GM12874 (cell line): ENCODE measurements around the gene RPTOR.

Experiments
- TF ChIP-seq, protein P1 (sequence below): IDR thresholded peaks from 2 replicates; pipeline ENCODE4 v1.5.1; 2011; ENCODE audit warnings: low read depth, mild to moderate bottlenecking, control low read depth, low read length, moderate library complexity; ENCODE audit not compliant: insufficient read depth

RPTOR gene

DNA sequence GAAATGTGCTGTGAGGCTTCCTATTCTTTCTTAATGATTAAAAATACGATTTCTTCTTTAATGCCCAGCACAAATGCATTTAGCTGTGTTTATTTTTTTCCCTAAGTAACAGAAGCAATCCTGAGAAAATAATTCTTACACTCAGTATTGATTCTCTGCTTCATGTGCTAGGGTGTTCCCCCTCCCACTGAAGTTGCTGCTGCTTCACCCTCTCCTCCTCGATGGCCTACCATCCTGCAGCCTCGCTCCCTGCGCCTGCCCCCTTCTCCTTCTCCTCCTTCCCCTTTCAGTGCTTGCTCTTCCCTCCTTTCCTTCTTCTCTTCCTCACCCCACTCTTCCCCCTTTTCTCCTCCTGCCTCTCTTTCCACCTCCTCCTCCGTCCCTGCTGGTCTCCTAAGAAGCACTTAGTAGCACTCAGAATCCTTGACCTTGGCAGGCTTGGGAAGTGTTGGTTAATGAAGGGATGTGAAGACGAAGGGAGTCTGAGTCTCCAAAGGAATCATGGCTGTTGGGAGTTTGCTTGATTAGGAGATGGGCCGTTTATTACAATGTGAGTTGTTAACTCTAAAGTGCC is 119.7 kb downstream of the RPTOR start:
- TF ChIP-seq, protein P1, sequence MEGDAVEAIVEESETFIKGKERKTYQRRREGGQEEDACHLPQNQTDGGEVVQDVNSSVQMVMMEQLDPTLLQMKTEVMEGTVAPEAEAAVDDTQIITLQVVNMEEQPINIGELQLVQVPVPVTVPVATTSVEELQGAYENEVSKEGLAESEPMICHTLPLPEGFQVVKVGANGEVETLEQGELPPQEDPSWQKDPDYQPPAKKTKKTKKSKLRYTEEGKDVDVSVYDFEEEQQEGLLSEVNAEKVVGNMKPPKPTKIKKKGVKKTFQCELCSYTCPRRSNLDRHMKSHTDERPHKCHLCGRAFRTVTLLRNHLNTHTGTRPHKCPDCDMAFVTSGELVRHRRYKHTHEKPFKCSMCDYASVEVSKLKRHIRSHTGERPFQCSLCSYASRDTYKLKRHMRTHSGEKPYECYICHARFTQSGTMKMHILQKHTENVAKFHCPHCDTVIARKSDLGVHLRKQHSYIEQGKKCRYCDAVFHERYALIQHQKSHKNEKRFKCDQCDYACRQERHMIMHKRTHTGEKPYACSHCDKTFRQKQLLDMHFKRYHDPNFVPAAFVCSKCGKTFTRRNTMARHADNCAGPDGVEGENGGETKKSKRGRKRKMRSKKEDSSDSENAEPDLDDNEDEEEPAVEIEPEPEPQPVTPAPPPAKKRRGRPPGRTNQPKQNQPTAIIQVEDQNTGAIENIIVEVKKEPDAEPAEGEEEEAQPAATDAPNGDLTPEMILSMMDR, result no peak

DNA sequence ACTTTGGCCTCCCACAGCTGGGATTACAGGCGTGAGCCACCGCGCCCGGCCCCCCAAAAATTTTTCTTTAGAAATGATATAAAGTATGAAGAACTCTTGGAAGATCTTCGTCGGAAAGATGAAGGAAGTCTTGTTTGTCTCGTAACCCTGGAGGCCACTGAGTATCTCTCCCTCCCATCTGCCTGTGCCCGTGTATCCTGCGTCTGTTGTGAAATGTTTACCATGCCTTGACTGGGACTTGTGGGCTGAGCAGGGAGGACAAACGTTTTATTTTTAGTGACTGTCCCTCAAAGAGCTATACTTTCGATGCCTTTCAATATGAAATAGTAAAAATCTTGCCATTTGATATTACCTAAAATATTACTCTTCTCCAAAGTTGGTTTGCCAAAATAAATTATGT is 121.2 kb downstream of the RPTOR start:
- TF ChIP-seq, protein P1, result no peak

DNA sequence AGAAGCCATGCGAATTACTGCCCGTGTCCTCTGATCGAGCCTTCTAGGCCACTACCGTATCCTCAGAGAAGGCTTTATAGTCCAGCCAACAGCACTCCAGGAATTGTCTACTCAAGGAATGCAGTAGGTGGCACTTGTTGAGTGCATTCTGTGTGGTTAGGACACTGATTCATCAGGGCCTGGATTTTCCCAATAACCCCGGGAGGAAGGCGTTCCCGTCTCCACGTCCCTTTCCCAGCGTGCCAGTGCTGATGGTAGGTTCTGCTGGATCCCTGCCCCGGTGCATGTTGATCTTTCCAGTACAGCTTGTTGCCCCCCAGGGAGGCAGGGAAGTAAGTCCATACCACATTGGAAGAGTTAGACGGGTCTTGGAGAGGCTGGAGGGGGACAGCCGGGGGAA is 122.2 kb downstream of the RPTOR start:
- TF ChIP-seq, protein P1, result no peak

DNA sequence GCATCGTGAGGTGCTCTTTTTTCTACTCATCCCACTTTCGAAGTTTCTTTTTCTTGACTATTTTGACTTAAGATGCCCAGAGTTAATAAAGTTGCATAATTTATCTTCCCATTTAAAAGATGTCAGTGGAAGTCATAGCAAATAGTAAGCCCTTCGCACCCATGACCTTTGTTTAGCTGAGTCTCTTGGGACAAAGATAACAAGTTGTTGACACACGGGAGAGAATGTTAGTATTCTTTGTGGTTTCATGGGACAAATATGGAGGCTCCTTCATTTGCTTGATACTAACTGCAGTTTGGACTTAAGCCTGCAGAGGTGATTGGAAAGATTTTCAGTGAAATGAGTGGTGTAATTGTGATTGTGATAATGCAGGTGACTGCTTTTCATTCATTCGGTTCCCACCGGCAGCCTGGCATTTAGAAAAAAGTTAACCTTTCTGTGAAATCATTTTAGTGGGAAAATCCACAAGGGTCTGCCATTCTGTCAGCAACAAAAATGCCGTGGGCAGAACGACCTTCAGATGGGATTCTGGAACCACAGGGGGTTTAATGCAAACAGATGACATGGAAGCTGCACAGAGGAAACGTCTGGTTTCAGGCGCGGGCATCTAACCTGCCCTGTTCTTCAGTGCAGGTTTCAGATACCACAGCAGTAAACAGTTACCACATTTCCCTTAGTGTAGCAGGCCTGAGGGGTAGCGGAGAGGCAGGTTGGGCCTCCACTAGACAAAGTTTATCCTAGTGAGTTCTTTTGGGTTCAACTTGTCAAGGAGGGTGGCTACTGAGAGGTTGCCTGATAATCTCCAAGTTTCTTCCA is 123.0 kb downstream of the RPTOR start:
- TF ChIP-seq, protein P1, result no peak

DNA sequence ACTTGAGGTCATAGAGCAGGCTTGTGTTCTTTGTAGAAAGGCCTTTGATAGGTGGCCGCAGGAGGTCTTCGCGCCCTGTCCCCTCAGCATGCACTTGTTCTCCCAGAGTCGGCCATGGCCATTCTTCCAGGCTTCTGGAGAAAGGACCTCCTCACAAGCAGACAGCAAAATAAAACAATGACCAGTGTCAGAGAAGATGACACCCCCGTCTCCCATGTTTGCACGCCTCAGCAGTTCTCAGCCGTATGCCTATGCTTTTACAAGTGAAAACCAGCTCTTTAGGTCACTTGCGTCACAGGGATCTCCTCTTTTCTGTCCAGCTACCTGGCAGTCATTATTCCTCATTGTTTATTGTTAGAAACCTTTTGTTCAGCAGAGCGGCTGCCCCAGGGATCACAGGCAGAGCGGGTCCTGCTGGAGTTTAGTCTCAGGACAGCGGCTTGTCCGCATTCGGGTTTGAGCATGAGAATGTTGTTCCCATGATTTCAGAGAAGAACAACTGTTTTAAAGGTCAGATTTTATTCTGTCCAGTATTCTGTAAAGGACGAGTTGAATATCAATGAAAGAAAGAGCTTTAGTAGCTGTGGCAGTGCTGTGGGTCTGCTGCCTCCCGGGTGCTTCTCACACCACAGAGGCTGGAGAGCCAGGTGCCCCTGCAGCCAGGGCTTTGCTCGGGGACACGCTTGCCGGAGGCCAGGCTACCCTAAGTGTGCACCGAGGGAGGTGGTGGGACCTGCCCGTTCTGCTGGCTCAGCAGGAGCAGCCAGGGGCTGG is 123.9 kb downstream of the RPTOR start:
- TF ChIP-seq, protein P1, result no peak

DNA sequence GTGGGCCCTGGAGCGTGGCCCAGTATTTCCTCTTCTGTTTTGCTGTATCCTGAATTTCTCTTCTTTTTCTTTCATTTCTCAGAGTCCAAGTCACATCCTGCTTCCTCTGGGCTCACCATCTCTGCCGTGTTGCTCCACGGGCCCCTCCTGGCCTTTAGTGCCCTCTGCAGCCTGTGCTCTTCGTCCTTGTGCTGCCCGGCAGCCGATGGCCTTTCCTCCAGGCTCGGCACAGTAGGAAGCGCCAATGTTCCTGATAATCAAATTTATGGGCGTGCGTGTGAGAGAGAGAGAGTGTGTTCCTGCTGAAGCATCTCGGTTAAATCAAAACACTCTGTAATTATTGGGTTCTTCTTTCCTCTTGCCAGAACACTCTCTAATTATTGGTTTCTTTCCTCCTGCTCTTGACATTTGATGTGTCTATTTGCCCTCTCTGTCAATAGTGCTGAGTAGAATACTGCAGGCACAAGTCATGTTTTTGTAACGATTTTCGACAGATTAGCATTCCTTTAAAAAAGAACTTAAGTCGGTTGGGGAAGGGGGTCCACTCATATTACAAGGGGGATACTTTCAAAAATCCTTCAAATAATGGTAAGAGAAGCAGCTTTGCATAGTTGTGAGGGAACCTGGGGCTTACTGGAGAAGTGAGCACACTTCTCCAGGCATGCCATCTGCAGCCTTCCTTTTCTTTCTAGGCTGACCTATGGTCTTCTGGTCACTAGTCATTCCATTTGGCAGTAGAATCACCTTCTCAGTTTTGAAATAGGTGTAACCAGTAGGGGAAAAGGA is 126.6 kb downstream of the RPTOR start:
- TF ChIP-seq, protein P1, result no peak

DNA sequence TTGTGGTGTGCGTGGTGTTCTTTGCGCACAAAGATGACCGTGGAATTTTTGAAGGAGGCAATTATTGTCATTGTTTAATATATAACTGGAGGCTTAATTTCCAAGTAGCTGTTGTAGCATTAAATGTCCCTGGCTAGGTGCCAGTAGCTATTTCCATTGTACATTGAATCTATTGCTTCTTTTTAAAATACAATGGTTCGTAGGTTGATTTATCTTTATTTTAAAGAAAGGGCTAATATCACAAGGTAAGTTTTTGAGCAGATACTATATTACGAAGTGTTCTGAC is 127.1 kb downstream of the RPTOR start:
- TF ChIP-seq, protein P1, result no peak
